H1 (cell line): ENCODE results near the gene DMPK. TPM values are rescaled to one million over a fixed set of nuclear protein-coding genes. Genes with fewer than 3 reads are reported as not detected.

Source experiments
- CTCF ChIA-PET: fragments of 300-600 bp; sonication (Branson Sonifier 250); formaldehyde crosslinking; loops from one replicate; lab custom pipeline; 2021; ENCODE audit not compliant: partially characterized antibody; lab: Charles Lee
- POLR2A ChIA-PET: fragments of 300-600 bp; sonication (Branson Sonifier 250); formaldehyde crosslinking; loops from one replicate; lab custom pipeline; 2021; ENCODE audit warnings: inconsistent platforms; ENCODE audit not compliant: partially characterized antibody; lab: Charles Lee
- DNase-seq, 2 experiments: peaks; one replicate each; pipeline versions ENCODE4 v3.0.0 to v3.0.0-alpha.2; 2010 to 2022; ENCODE audit warnings: low spot score in 2 of 2, low read depth in 1 of 2, mixed read lengths in 1 of 2
- FAIRE-seq: peaks from 2 replicates; lab custom pipeline; 2011; peaks lifted over from hg19 to GRCh38; lab: Jason Lieb, UNC
- H2AFZ ChIP-seq: 2 replicates; pipeline ENCODE4 v1.8.1; 2012; ENCODE audit warnings: low read length, inconsistent platforms
- H2AK5ac ChIP-seq: 2 replicates; pipeline ENCODE4 v1.6.1; 2013; ENCODE audit warnings: low read depth, low read length
- H2BK120ac ChIP-seq: replicated peaks from 2 replicates; pipeline ENCODE3; 2013; ENCODE audit warnings: low read depth, low read length, inconsistent platforms
- H2BK12ac ChIP-seq: 2 replicates; pipeline ENCODE4 v1.6.1; 2013; ENCODE audit warnings: low read depth, low read length
- H2BK15ac ChIP-seq: 2 replicates; pipeline ENCODE4 v1.6.1; 2013; ENCODE audit warnings: low read length
- H2BK20ac ChIP-seq: 2 replicates; pipeline ENCODE4 v1.6.1; 2013; ENCODE audit warnings: low read length
- H2BK5ac ChIP-seq: 2 replicates; pipeline ENCODE4 v1.6.1; 2013; ENCODE audit warnings: low read depth, low read length
- H3K14ac ChIP-seq: 2 replicates; pipeline ENCODE4 v1.6.1; 2013; ENCODE audit warnings: inconsistent platforms; ENCODE audit not compliant: insufficient read length
- H3K18ac ChIP-seq: 2 replicates; pipeline ENCODE4 v1.6.1; 2013; ENCODE audit warnings: low read length; ENCODE audit errors: extremely low read depth
- H3K23ac ChIP-seq: 2 replicates; pipeline ENCODE4 v1.6.1; 2013; ENCODE audit warnings: inconsistent platforms; ENCODE audit not compliant: insufficient read length
- H3K23me2 ChIP-seq: 2 replicates; pipeline ENCODE4 v1.6.1; 2013; ENCODE audit warnings: low read depth, low read length
- H3K27ac ChIP-seq: 2 replicates; pipeline ENCODE4 v1.6.1; 2011; ENCODE audit warnings: low read depth, low read length, inconsistent platforms
- H3K27me3 ChIP-seq, 4 experiments: replicated peaks in 1 of 4; 1 replicate in 1 of 4; 2 replicates in 3 of 4; pipeline versions ENCODE4 v1.6.1 to v1.8.1; 2011 to 2013; ENCODE audit warnings: low read length in 3 of 4, mild to moderate bottlenecking in 3 of 4, inconsistent platforms in 2 of 4, mixed read lengths in 2 of 4, moderate library complexity in 1 of 4; ENCODE audit not compliant: control insufficient read depth in 3 of 4, insufficient read depth in 3 of 4; ENCODE audit errors: extremely low read depth in 1 of 4
- H3K36me3 ChIP-seq, 4 experiments: 2 replicates each; pipeline versions ENCODE4 v1.6.1 to v1.8.1; 2011 to 2013; ENCODE audit warnings: mild to moderate bottlenecking in 4 of 4, low read length in 3 of 4, moderate library complexity in 2 of 4, control low read depth in 1 of 4, inconsistent platforms in 1 of 4; ENCODE audit not compliant: insufficient read depth in 4 of 4, control insufficient read depth in 2 of 4
- H3K4ac ChIP-seq: replicated peaks from 2 replicates; pipeline ENCODE3; 2013; ENCODE audit warnings: low read length, low read depth, mixed read lengths, inconsistent platforms; ENCODE audit not compliant: insufficient read length
- H3K4me1 ChIP-seq, 4 experiments: replicated peaks in 1 of 4; 1 replicate in 1 of 4; 2 replicates in 3 of 4; pipeline versions ENCODE4 v1.6.1 to v1.8.1; 2011 to 2013; ENCODE audit warnings: low read length in 3 of 4, inconsistent platforms in 2 of 4, mixed read lengths in 1 of 4; ENCODE audit not compliant: insufficient read depth in 4 of 4, control insufficient read depth in 3 of 4
- H3K4me2 ChIP-seq, 2 experiments: 2 replicates each; pipeline versions ENCODE4 v1.6.1 to v1.8.1; 2011 to 2013; ENCODE audit warnings: low read depth in 2 of 2, low read length in 2 of 2, control low read depth in 1 of 2, inconsistent platforms in 1 of 2, mild to moderate bottlenecking in 1 of 2; ENCODE audit not compliant: insufficient read depth in 1 of 2
- H3K4me3 ChIP-seq, 4 experiments: fragments of 200-600, 300-600 bp in 1 of 4; sonication (generic), shearing (Covaris generic), sonication (Bioruptor Twin) in 1 of 4; 2 replicates each; pipeline versions ENCODE4 v1.5.1 to v1.8.1; 2011 to 2016; ENCODE audit warnings: low read length in 4 of 4, low read depth in 3 of 4, control low read depth in 2 of 4, inconsistent platforms in 2 of 4, mild to moderate bottlenecking in 2 of 4, mixed read lengths in 1 of 4, moderate library complexity in 1 of 4; ENCODE audit not compliant: insufficient read depth in 2 of 4; ENCODE audit errors: extremely low read depth in 1 of 4
- H3K56ac ChIP-seq: replicated peaks from 2 replicates; pipeline ENCODE3; 2013; ENCODE audit warnings: low read depth, mild to moderate bottlenecking, mixed read lengths, low read length, inconsistent platforms; ENCODE audit not compliant: insufficient read length
- H3K79me1 ChIP-seq: 2 replicates; pipeline ENCODE4 v1.6.1; 2013; ENCODE audit warnings: low read depth, low read length, control low read depth
- H3K79me2 ChIP-seq, 2 experiments: 2 replicates each; pipeline versions ENCODE4 v1.6.1 to v1.8.1; 2012 to 2013; ENCODE audit warnings: low read length in 2 of 2, mild to moderate bottlenecking in 2 of 2, inconsistent platforms in 1 of 2; ENCODE audit not compliant: insufficient read depth in 2 of 2, control insufficient read depth in 1 of 2
- H3K9ac ChIP-seq, 4 experiments: replicated peaks in 1 of 4; 1 replicate in 1 of 4; 2 replicates in 3 of 4; pipeline versions ENCODE4 v1.6.1 to v1.8.1; 2011 to 2013; ENCODE audit warnings: low read depth in 3 of 4, low read length in 3 of 4, control low read depth in 2 of 4, mild to moderate bottlenecking in 2 of 4, moderate library complexity in 2 of 4, inconsistent platforms in 1 of 4; ENCODE audit errors: extremely low read depth in 1 of 4
- H3K9me3 ChIP-seq, 2 experiments: 2 replicates each; pipeline versions ENCODE4 v1.6.1 to v1.8.1; 2012 to 2013; ENCODE audit warnings: mild to moderate bottlenecking in 2 of 2, moderate library complexity in 2 of 2, control low read depth in 1 of 2, inconsistent platforms in 1 of 2, low read depth in 1 of 2, low read length in 1 of 2, mixed read lengths in 1 of 2; ENCODE audit not compliant: insufficient read depth in 2 of 2
- H4K20me1 ChIP-seq, 2 experiments: replicated peaks in 1 of 2; 2 replicates each; pipeline versions ENCODE3 to v1.8.1; 2011 to 2013; ENCODE audit warnings: inconsistent platforms in 2 of 2, low read length in 2 of 2, mild to moderate bottlenecking in 1 of 2; ENCODE audit not compliant: insufficient read depth in 2 of 2, control insufficient read depth in 1 of 2
- H4K5ac ChIP-seq: 2 replicates; pipeline ENCODE4 v1.6.1; 2013; ENCODE audit warnings: low read length, low read depth, mixed read lengths, inconsistent platforms; ENCODE audit not compliant: insufficient read length
- H4K8ac ChIP-seq: 2 replicates; pipeline ENCODE4 v1.8.0; 2013; ENCODE audit warnings: mild to moderate bottlenecking, moderate library complexity, low read length, inconsistent platforms; ENCODE audit not compliant: insufficient read depth; ENCODE audit errors: extremely low read depth
- H4K91ac ChIP-seq: replicated peaks from 2 replicates; pipeline ENCODE3; 2013; ENCODE audit warnings: low read length, mixed read lengths, inconsistent platforms; ENCODE audit not compliant: insufficient read length
- BRCA1 ChIP-seq: IDR thresholded peaks from 2 replicates; pipeline ENCODE4 v1.6.1; 2012; ENCODE audit warnings: low read depth, low read length, improper control_type of control experiment
- HDAC2 ChIP-seq, 2 experiments: fragments of 300-600 bp in 1 of 2; sonication (generic) in 1 of 2; IDR thresholded peaks; 2 replicates each; pipeline ENCODE4 v1.6.1; 2011 to 2012; ENCODE audit warnings: low read depth in 2 of 2, low read length in 2 of 2, mild to moderate bottlenecking in 2 of 2, moderate library complexity in 2 of 2, borderline replicate concordance in 1 of 2, inconsistent platforms in 1 of 2
- JUN ChIP-seq: IDR thresholded peaks from 2 replicates; pipeline ENCODE4 v1.6.1; 2011; ENCODE audit warnings: low read depth, mild to moderate bottlenecking, improper control_type of control experiment, low read length
- NANOG ChIP-seq: IDR thresholded peaks from 2 replicates; pipeline ENCODE4 v1.6.1; 2011; ENCODE audit warnings: low read length, low read depth, mild to moderate bottlenecking, inconsistent platforms; ENCODE audit not compliant: insufficient read depth, poor library complexity, severe bottlenecking
- WGBS, 2 experiments: shearing (Covaris generic) in 1 of 2; methylation state at CpG; one replicate each; pipeline versions ENCODE4 v1.1.6 to v1.1.7; 2013 to 2015; ENCODE audit warnings: low lambda C conversion rate in 2 of 2, mixed read lengths in 2 of 2, inconsistent platforms in 1 of 2, low coverage in 1 of 2, missing lambda C conversion rate in 1 of 2; ENCODE audit not compliant: insufficient replicate concordance in 2 of 2, insufficient coverage in 1 of 2, insufficient read length in 1 of 2; ENCODE audit errors: extremely low coverage in 1 of 2, missing lambda C conversion rate in 1 of 2; 5-methylcytosine and 5-hydroxymethylcytosine counted together
- polyA plus RNA-seq, 7 experiments: library from polyadenylated mRNA; depleted of rRNA in 3 of 7; stranded (reverse) in 5 of 7; unstranded in 2 of 7; fragments of >200 nt in 5 of 7; fragments of 200-250 nt in 2 of 7; gene quantifications; 1 replicate in 5 of 7; 2 replicates in 1 of 7; 4 replicates in 1 of 7; pipeline versions ENCODE4 v1.2.1 to v1.2.3, GENCODE V29; 2011 to 2013; ENCODE audit warnings: missing spikeins in 2 of 7, mixed read lengths in 2 of 7
- total RNA-seq: library from RNA; stranded (reverse); fragmentation: NEBNext Ultra II Directional; extraction: Animal tissue kit (Norgen Biotek cat#: 25700); gene quantifications from 2 replicates; pipeline ENCODE4 v1.2.1, GENCODE V29; 2021
- TF ChIP-seq, protein P1 (sequence below), 3 experiments: IDR thresholded peaks; 1 replicate in 2 of 3; 2 replicates in 1 of 3; pipeline versions ENCODE4 v1.5.1 to v1.6.1; 2011; ENCODE audit warnings: low read length in 3 of 3, mild to moderate bottlenecking in 3 of 3, inconsistent platforms in 2 of 3, low read depth in 1 of 3, moderate library complexity in 1 of 3; ENCODE audit not compliant: insufficient read depth in 1 of 3; ENCODE audit errors: control extremely low read depth in 1 of 3
- TF ChIP-seq, protein P2 (sequence below): IDR thresholded peaks from 2 replicates; pipeline ENCODE4 v1.6.1; 2011; ENCODE audit warnings: low read length, improper control_type of control experiment

Gene DMPK
- total and polyA plus RNA-seq, 2 of the 8 experiments (the other 6 are each of a cell fraction or from before 2014, with no cell fraction given) = 13.7 to 27.4 TPM

DNA sequence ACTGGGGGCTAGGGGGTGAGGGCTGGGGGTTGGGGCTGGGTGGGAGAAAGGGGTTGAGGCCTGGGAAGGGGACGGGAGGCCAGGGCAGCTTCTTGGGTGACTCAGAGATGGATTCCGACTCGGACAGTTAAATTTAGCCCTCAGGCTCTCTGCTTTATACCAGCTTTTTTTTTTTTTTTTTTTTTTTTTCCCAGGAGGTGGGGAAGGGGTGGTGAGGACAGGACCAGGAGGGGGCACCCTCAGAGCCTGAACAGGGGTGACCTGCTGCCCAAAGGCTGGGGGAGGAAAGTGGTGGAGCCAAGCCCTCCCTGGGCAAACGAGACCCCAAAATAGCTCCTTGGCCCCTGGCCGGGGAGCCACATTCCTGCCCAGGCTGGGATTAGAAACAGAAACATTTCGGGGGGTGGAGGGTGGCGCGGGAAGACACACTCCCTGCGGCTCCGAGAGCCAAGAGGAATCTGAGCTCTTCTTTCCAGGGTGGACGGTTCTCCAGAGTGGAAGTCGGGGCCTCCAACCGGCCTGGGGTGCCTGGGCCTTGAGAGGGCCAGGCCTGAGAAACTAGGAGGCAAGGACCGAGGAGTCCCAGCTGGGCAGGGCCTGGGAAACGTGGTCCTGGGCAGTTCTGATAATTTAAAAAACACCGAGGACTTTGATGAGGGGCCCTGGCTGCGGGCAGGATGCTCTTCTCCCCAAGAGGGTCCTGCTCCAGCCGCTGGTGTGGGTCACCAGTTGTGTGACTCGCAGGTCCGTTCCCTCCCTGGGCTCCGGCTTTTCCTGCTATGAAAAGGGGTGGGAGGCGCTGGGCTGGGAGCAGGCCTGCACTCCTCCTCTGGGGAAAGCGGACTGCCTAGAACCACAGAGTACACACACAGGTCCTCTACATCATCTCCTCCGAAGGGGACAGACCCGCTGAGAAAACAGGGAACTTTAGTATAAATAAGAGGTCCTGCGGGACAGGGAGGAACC, 813 bp upstream of the DMPK start:
- H4K8ac ChIP-seq = no peak overlapping the region
- no peak overlapping the region for H3K4me3 ChIP-seq
- POLR2A ChIA-PET = interaction anchor here (0.6 to 9.5 kb wide), 7 partner anchors 9 to 66 kb away, joined by 3 to 133 read pairs (median 7); partner anchors contain the start of genes DMWD and SIX5
- H2BK120ac ChIP-seq = no peak overlapping the region
- 91% methylated on average over 18 of the region's 26 CpGs; no CpG with 5 or more reads in 1 of the 2 experiments for WGBS, 2 experiments
- DNase-seq = no peak
- H3K27me3 ChIP-seq = peaks cover 0 to 6% (median 0%) of the 10 kb centered on the region in 4 experiments; a peak in 1 of 7 replicates
- no peak overlapping the region for H3K9ac ChIP-seq
- no peak overlapping the region for H2AFZ ChIP-seq
- H3K79me2 ChIP-seq = no peaks in the 10 kb centered on the region
- H3K27ac ChIP-seq = no peak overlapping the region
- peaks cover 3 to 26% (median 15%) of the 10 kb centered on the region in 4 experiments for H3K4me1 ChIP-seq
- H3K23ac ChIP-seq = no peak overlapping the region
- H4K20me1 ChIP-seq = peaks cover 11 to 24% of the 10 kb centered on the region in 2 experiments
- H2BK20ac ChIP-seq = no peak overlapping the region
- H3K4ac ChIP-seq = no peak overlapping the region
- H3K4me2 ChIP-seq = no peak overlapping the region
- H2AK5ac ChIP-seq = no peak overlapping the region
- no peak overlapping the region for H2BK12ac ChIP-seq
- H3K56ac ChIP-seq = no peak overlapping the region
- H3K18ac ChIP-seq = no peak overlapping the region
- H3K23me2 ChIP-seq = peaks cover 2% of the 10 kb centered on the region; the same call in 1 of the 2 replicates
- 0 out of 2 replicates have a peak, but pooled peaks cover 4% of the 10 kb centered on the region for H3K79me1 ChIP-seq
- H2BK15ac ChIP-seq = no peak overlapping the region
- H4K5ac ChIP-seq = no peak overlapping the region
- H3K9me3 ChIP-seq = no peaks in the 10 kb centered on the region
- CTCF ChIA-PET = interaction anchor here (0.7 to 5.1 kb wide), 14 partner anchors 8 to 243 kb away, joined by 3 to 45 read pairs (median 4); partner anchors contain the start of genes IRF2BP1 and SIX5
- H4K91ac ChIP-seq = no peak overlapping the region
- no peak for TF ChIP-seq HDAC2 (IDR thresholded peaks at IDR 0.05; ENCODE audit: borderline replicate concordance in 1 of 2, low read depth in 2 of 2, low read length in 2 of 2)
- TF ChIP-seq, protein P1, sequence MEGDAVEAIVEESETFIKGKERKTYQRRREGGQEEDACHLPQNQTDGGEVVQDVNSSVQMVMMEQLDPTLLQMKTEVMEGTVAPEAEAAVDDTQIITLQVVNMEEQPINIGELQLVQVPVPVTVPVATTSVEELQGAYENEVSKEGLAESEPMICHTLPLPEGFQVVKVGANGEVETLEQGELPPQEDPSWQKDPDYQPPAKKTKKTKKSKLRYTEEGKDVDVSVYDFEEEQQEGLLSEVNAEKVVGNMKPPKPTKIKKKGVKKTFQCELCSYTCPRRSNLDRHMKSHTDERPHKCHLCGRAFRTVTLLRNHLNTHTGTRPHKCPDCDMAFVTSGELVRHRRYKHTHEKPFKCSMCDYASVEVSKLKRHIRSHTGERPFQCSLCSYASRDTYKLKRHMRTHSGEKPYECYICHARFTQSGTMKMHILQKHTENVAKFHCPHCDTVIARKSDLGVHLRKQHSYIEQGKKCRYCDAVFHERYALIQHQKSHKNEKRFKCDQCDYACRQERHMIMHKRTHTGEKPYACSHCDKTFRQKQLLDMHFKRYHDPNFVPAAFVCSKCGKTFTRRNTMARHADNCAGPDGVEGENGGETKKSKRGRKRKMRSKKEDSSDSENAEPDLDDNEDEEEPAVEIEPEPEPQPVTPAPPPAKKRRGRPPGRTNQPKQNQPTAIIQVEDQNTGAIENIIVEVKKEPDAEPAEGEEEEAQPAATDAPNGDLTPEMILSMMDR (IDR thresholded peaks at IDR 0.05; ENCODE audit: control extremely low read depth in 1 of 3, insufficient read depth in 1 of 3, low read depth in 1 of 3, low read length in 3 of 3) = 0 out of 4 replicates have a peak, but pooled peaks of 1 of the 3 experiments have one; percentile 4
- TF ChIP-seq, protein P2, sequence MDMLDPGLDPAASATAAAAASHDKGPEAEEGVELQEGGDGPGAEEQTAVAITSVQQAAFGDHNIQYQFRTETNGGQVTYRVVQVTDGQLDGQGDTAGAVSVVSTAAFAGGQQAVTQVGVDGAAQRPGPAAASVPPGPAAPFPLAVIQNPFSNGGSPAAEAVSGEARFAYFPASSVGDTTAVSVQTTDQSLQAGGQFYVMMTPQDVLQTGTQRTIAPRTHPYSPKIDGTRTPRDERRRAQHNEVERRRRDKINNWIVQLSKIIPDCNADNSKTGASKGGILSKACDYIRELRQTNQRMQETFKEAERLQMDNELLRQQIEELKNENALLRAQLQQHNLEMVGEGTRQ = no peak
- TF ChIP-seq NANOG = no peak
- no peak for TF ChIP-seq BRCA1
- no peak for TF ChIP-seq JUN
- no peak overlapping the region for H2BK5ac ChIP-seq
- no peak for FAIRE-seq
- H3K14ac ChIP-seq = no peak overlapping the region
- peaks cover 3 to 18% (median 9%) of the 10 kb centered on the region in 4 experiments; a peak in 6 of 8 replicates for H3K36me3 ChIP-seq
